ENCODE measurements around the gene FAM241A. TPM values are rescaled to one million over a fixed set of nuclear protein-coding genes. Genes with fewer than 3 reads are reported as not detected.

FAM241A gene
- total RNA-seq, 1 experiment from 2014 or later, result 2.2 TPM

- no peak for DNase-seq
- no peak overlapping the region for H3K27ac ChIP-seq (ENCODE audit: low read length)
- H3K9me3 ChIP-seq (ENCODE audit: low read length), result no peaks in the 10 kb centered on the region
- H4K20me1 ChIP-seq (ENCODE audit: low read length), result no peaks in the 10 kb centered on the region
- no peaks in the 10 kb centered on the region for H3K79me2 ChIP-seq (ENCODE audit: low read length)
- no TSS peak for BruUV-seq (replicated peaks)
- peaks cover 16% of the 10 kb centered on the region for H3K4me1 ChIP-seq (ENCODE audit: insufficient read depth, low read length)
- no peak overlapping the region for H3K9ac ChIP-seq (ENCODE audit: low read length)
- intact Hi-C loops (cut with micrococcal nuclease), result no loop called here
- no peak overlapping the region for H2AFZ ChIP-seq (ENCODE audit: low read length)
- no peaks in the 10 kb centered on the region for H3K27me3 ChIP-seq (ENCODE audit: low read length)
- TF ChIP-seq CTCF (conservative IDR thresholded peaks at IDR 0.05; ENCODE audit: low read depth, low read length) (no peak), EZH2 (IDR thresholded peaks at IDR 0.05; ENCODE audit: low read length, unreplicated experiment) (no peak), EZH2phosphoT487 (IDR thresholded peaks at IDR 0.05; ENCODE audit: borderline replicate concordance, low read length) (no peak)
- POLR2A ChIA-PET (ENCODE audit: unreplicated experiment), result no interaction called here
- no peaks in the 10 kb centered on the region for H3K9me2 ChIP-seq (replicated peaks; ENCODE audit: low read length)
- no peak overlapping the region for H3K4me3 ChIP-seq (ENCODE audit: low read length)
- no peaks in the 10 kb centered on the region for H3F3A ChIP-seq (ENCODE audit: low read length, unreplicated experiment)
- H3K4me2 ChIP-seq (ENCODE audit: low read length), result no peak overlapping the region
- CTCF ChIA-PET, result no interaction called here
- H3K36me3 ChIP-seq (ENCODE audit: low read depth, low read length), result no peaks in the 10 kb centered on the region
- no peak for ATAC-seq
Measured at GRCh38 chr4:112172180-112172579, 26.9 kb downstream of the FAM241A start.

GRCh38 chr4:112173593-112174558 lies 28.6 kb downstream of the FAM241A start:
- Histone ChIP-seq H3K4me1 (ENCODE audit: insufficient read depth, low read length) (peaks cover 16% of the 10 kb centered on the region), H3K27me3 (ENCODE audit: low read length) (no peaks in the 10 kb centered on the region), H3K4me3 (ENCODE audit: low read length) (no peak overlapping the region), H3F3A (ENCODE audit: low read length, unreplicated experiment) (no peaks in the 10 kb centered on the region), H3K79me2 (ENCODE audit: low read length) (no peaks in the 10 kb centered on the region), H3K27ac (ENCODE audit: low read length) (no peak overlapping the region), H3K9me2 (replicated peaks; ENCODE audit: low read length) (no peaks in the 10 kb centered on the region), H3K9me3 (ENCODE audit: low read length) (no peaks in the 10 kb centered on the region), H2AFZ (ENCODE audit: low read length) (no peak overlapping the region), H3K36me3 (ENCODE audit: low read depth, low read length) (no peaks in the 10 kb centered on the region), H4K20me1 (ENCODE audit: low read length) (no peaks in the 10 kb centered on the region), H3K9ac (ENCODE audit: low read length) (no peak overlapping the region), H3K4me2 (ENCODE audit: low read length) (no peak overlapping the region)
- TF ChIP-seq EZH2phosphoT487 (IDR thresholded peaks at IDR 0.05; ENCODE audit: borderline replicate concordance, low read length), result no peak
- no peak for TF ChIP-seq CTCF (conservative IDR thresholded peaks at IDR 0.05; ENCODE audit: low read depth, low read length)
- no peak for TF ChIP-seq EZH2 (IDR thresholded peaks at IDR 0.05; ENCODE audit: low read length, unreplicated experiment)
- ChIA-PET CTCF (no interaction called here), POLR2A (ENCODE audit: unreplicated experiment) (no interaction called here)
- intact Hi-C loops (cut with micrococcal nuclease), result no loop called here
- DNase-seq (peak; percentile 9), ATAC-seq (no peak)
- no TSS peak for BruUV-seq (replicated peaks)

GRCh38 chr4:112175840-112176239 lies 30.6 kb downstream of the FAM241A start:
- no peaks in the 10 kb centered on the region for H3K9me3 ChIP-seq (ENCODE audit: low read length)
- ATAC-seq (no peak), DNase-seq (no peak)
- TF ChIP-seq CTCF (conservative IDR thresholded peaks at IDR 0.05; ENCODE audit: low read depth, low read length) (no peak), EZH2phosphoT487 (IDR thresholded peaks at IDR 0.05; ENCODE audit: borderline replicate concordance, low read length) (no peak), EZH2 (IDR thresholded peaks at IDR 0.05; ENCODE audit: low read length, unreplicated experiment) (no peak)
- H3F3A ChIP-seq (ENCODE audit: low read length, unreplicated experiment), result no peaks in the 10 kb centered on the region
- H3K9ac ChIP-seq (ENCODE audit: low read length), result no peak overlapping the region
- no peak overlapping the region for H3K4me2 ChIP-seq (ENCODE audit: low read length)
- no peak overlapping the region for H3K27ac ChIP-seq (ENCODE audit: low read length)
- intact Hi-C loops (cut with micrococcal nuclease), result no loop called here
- H3K27me3 ChIP-seq (ENCODE audit: low read length), result no peaks in the 10 kb centered on the region
- peaks cover 3% of the 10 kb centered on the region for H3K4me1 ChIP-seq (ENCODE audit: insufficient read depth, low read length)
- no peaks in the 10 kb centered on the region for H4K20me1 ChIP-seq (ENCODE audit: low read length)
- no peak overlapping the region for H2AFZ ChIP-seq (ENCODE audit: low read length)
- no peak overlapping the region for H3K4me3 ChIP-seq (ENCODE audit: low read length)
- no peaks in the 10 kb centered on the region for H3K79me2 ChIP-seq (ENCODE audit: low read length)
- no TSS peak for BruUV-seq (replicated peaks)
- CTCF ChIA-PET, result no interaction called here
- POLR2A ChIA-PET (ENCODE audit: unreplicated experiment), result interaction anchor here (0.6 kb wide), 1 partner anchor 57 kb away, joined by 4 read pairs; no protein-coding TSS in a partner anchor
- no peaks in the 10 kb centered on the region for H3K36me3 ChIP-seq (ENCODE audit: low read depth, low read length)
- H3K9me2 ChIP-seq (replicated peaks; ENCODE audit: low read length), result no peaks in the 10 kb centered on the region
